ENCODE measurements around the gene PAX9.

Gene PAX9

DNA sequence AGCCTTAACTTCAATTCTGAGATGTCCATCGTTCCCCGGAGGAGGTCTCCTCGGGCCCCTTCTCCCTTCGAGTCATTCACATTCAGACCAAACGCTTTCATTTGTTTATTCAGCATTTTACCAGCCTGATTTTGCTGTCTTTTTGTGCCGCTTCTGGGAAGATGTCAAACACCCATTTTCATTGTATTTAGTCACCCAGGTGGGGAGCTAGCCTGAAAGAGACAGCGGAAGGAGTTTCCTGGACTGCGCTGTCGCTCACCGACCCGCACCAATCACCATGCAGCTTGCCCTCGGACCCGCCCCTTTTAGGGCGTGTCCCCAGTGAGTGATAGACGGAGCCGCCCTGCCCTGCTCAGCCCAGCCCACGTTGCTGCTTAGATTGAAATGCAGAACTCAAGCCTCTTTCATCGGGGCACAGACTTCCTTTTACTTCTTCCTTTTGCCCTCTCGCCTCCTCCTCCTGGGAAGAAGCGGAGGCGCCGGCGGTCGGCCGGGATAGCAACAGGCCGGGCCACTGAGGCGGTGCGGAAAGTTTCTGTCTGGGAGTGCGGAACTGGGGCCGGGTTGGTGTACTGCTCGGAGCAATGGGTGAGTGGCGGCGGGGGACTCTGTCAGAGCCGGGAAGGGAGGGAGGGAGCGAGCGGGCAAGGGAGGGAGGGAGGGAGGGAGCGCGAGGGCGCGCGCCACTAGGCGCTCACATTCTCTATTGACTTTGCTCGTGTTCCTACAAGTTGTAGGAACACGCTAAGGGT lies at the start of gene PAX9:
PAX9 (plus strand) TSS at position 355 of the 752 bp plus-strand sequence; CDS start at position 585, 230 bp downstream.
- FAIRE-seq, result no peak

DNA sequence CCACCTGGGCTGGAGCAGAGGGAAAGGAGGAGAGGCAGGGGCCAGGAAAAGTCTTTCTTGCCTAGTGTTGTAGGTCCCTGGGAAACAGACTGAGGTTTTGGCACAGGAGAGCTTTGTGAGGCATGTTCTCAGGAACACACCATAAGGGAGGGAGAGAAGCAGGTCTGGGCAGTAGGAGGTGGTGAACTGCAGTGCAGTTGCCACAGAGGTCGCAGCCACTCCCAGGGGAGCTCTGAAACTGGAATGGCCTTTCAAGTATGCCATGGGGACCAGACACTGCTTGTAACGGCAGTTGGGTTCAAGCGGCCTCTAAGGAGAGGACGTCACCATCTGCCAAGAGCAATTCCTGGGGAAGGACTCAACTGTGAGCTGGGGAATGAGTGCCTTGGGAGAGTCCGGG lies 43.8 kb upstream of the PAX9 start:
- FAIRE-seq, result no peak

DNA sequence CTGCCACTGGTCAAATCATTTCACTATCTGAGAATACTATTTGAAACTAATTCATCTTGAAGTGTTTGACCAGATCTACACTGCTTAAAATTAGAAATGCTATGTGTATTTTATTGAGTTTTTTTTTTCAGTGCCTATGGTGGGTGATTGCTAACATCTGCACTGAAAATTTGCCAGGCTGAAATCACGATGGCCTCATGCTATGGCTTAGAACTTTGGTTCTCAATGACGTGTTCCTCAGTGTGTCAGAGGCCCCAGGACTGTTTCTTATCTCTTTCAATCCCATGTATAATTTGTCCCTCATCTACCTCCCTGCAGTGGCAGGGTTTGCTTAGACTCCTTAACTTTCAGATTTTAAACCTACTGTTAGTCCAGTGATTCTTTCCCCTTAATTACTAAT lies 43.0 kb upstream of the PAX9 start:
- FAIRE-seq, result no peak

DNA sequence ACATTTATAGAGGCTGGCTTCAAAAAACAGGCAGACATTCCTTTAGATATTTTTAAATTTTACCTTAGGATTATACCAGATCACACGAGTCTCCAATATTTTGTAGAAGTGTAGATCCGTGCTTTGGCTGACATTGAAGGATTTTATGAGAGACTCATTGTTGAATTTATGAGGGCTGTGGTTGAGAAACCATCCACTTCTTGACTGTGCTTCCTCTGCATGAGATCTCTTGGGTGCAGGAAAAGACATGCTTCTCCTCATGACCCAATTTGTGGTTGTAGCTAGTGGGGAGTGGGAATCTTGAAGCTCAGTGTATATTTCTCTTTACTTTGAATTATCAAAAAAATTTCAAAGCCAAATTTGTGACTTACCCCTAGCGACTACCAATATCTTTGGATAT lies 42.5 kb upstream of the PAX9 start:
- FAIRE-seq, result no peak

DNA sequence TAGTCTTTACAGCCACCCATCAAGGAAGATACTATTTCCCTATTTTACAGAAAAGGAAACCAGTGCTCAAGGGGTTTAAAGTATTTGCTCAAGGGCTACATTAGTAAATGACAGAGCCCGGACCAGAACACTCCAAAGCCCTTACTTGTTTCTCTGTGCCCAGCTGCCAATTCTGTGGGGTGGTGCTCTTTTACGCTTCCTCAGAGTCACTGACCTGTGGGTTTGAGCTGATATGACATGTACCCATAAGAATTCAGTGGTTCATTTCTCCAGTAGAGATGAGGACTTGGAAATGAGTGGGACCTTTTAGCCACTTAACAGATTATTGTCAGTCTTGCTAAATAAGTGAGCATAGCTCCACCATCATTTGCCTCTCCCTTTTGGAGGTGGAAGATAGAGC lies 41.8 kb upstream of the PAX9 start:
- FAIRE-seq, result no peak

DNA sequence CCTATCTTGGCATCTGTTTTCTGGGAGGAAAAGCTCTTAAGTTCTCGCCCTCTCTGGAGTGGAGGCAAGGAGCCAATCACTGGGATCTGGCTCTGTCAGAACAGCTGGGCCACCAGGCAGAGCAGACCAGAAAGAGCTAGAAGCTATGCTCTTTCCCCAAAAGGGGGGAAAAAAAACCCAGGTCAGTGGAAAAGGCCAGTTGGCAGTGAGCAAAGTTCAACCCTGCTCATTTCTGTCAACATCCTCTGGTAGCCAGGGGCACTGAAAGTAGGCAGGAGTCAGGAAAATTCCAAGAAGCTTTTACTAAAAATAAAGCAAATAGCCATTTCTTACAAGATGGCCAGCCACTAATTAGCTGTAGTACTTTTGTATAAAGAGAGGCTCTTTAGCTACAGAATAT lies 36.6 kb upstream of the PAX9 start:
- no peak for FAIRE-seq

DNA sequence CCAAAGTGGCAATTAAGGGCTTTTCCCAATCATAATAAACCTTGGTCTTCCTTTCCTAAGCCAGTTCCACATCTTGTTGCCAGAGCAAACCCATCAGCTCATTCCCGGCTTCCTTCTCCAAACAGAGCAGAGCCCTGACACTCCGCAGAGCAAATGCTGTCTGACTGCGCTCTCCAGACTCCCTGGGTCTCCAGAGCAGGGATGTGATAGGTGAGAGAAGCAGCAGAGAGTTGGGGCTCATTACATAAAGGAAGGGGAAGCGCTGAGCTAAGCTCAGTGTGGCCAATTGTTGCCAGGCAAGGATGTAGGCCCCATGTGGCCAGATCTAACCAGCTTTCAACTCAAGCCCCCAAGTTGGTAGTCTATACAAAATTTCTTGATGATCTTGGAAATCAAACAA lies 36.2 kb upstream of the PAX9 start:
- no peak for FAIRE-seq

DNA sequence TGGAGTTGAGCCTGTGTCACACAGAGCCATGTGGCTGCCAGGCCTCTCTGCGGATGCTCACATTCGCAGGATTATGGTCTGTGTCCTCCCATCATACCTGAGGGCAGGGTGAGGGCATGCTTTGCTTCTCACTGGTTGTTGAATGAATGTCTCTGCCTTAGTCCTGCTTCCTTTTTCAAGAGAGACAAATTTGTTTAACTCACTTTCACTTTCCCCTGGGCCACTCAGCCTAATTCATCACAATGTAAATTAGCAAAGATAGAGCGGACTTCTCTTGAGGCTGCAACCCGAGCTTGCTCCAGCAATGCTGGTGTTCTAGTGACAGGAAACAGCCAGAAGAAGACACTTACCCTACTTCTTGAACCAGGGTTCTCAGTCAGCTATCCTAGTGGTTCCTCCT lies 35.5 kb upstream of the PAX9 start:
- FAIRE-seq, result no peak

DNA sequence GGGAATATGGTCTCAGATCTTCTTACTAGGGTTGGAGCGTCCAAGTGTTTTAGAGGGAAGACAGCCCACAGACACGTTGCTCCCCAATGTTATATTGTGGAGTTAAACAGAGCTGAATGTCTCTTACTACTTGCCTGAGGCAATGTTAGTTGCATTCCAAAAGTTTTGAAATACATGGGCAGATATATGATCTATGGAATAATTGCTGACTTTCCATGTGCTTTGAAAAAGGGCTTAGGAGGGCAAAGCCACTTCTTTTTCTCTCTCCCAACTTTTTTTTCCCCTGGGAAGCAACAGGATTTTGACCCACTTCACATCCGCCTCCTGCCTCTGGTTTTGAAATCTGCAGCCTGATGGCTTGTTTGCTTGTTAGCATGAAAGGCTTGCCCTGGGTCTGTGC lies 33.7 kb upstream of the PAX9 start:
- FAIRE-seq, result no peak

DNA sequence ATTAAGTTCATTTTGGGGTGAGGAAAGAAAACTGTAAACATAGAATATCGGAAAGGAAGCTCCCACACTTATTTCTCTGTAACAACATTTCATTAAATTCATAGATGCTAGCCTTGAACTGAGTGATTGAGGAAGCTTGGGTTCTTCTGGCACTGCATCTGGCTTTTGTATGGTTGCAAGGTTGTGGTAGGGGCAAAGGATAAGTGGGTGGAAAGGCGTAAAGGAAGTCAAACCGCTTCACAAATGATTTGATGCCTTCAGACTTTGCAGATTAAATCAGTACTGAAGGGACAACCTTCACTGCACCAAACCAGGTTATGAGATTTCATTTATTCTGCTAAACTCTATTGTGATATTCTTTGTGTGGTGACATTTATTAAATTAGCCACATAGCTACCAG lies 28.1 kb upstream of the PAX9 start:
- FAIRE-seq, result no peak

DNA sequence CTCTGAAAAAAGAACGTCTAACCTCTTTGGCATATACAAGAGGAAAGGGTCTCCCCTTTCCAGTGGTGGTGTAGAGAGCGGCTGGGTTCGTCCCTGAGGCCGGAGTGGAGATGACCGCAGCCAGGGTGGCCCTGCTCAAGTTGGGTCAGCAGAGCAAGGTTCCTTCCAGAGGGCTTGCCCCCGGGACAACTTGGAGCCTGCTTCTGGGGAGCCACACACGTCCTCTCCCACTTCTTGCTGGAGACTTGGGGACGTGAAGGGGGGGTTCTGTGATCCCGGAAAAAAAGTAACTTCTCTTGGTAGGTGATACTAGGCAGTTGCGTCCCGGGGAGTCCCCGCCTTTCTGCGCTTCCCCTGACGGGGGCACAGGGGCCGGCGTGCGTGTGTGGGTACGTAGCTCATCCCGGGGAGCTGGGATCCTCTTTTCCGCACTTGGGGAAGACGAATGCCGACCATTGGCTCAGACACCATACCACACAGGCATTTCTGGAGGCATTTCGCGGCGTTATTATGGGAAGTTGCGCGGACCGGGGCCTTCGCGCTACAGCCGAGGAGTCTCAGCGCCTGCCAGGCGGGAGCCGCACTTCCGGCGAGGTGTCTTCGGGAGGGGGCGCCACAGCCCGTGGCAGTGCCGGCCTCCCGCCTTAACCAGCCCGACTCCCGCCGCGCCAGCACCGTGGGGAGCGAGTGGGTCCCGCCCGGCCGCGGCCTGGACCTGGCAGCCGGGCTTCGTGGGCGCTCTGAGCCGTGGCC lies 14.8 kb upstream of the PAX9 start:
- FAIRE-seq, result no peak

DNA sequence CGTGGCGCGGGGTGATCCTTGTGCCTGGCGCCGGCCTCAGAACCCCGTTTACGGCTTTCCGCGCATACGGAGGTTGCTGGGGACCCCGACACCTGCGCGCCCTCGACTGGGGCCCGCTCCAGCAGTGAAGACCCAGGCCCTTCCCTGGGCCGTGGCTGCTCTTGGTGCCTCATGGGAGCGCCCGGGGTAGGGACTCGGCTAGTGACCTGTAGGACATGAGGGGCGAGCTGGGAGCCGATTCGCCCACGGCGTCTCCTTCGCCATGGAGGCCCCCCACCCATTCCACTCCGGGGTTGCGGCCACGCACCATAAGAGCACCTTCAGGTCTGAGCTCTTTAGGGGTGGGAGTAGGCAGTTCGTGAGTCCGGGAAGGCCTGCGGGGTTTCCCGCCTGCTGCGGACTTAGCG lies 14.2 kb upstream of the PAX9 start:
- no peak for FAIRE-seq

DNA sequence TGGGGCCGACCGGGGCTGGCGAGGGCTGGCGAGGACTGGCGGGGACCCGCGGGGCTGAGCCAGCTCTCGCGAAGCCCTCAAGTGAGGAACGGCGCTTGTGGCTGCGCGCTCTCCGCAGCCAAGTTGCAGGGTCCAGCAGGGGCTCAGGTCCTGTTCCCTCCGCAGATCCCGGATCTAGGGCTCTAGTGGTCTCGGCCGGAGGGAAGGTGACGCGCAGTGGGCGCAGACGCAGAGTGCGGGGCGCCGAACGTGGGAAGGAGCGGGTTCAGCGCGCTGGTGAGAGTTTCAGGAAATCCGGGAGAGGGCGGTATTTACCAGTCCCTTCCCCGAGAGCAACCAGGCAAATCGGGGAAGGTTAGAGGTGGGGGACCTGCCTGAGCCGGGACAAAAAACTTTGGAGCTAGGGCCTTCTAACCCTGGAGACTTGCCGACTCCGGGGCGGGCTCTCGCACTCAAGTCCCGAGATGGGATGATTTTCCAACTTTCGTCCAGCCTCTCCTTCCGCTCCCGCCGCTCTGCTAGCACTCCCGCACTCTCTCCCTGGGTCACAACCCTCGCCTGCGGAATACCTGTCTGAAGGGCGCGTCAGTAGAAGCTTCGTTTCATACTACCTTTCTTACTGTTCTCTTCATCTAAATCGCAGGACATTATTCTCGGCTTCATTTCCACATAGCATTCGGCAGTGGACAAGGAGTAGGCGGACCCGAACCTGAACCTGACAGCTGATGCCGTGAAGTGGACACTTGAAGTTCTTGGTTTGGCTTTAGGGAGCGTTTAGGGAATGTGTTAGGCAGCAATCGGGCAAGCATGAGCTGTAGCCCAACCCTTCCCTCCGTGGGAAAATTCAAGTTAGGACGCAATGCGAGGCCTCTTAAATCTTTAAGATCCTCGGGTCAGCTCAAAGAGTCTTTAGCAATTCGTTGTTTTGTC lies 13.6 kb upstream of the PAX9 start:
- FAIRE-seq, result no peak

DNA sequence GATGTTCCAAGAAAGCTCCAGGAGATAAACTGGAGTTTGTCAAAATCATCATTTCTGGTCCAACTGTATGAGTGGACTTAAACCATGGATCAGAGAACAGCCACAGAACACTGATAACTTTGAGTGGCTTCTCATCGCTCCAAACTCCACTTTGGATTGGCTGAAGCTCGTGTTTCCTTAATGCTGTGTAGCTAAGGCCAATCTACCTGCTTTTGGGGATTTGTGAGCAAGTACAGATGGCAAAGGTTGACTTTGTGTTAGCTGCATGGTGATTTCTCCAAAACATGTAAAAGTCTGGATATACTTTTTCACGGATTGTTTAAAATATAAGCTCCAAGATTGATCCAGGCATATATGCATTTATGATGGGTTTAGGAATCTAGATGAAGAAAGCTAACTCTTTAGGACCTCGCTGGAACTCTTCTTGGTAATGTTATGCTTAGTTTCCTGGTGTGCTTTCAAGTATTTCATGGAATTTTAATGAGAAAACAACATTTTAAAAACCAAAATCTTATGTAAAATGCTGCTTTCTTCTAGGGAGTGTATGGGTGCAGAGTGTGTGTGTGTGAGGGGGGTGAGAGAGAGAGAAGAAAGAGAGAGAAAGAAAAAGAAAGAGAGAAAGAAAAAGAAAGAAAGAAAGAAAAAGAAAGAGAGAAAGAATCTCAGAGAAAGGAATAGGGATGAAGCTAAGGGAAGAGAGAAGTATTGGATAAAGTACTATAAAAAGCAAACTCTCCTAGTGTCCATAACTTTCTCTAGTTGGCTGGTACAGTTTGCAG lies 11.6 kb upstream of the PAX9 start:
- no peak for FAIRE-seq

DNA sequence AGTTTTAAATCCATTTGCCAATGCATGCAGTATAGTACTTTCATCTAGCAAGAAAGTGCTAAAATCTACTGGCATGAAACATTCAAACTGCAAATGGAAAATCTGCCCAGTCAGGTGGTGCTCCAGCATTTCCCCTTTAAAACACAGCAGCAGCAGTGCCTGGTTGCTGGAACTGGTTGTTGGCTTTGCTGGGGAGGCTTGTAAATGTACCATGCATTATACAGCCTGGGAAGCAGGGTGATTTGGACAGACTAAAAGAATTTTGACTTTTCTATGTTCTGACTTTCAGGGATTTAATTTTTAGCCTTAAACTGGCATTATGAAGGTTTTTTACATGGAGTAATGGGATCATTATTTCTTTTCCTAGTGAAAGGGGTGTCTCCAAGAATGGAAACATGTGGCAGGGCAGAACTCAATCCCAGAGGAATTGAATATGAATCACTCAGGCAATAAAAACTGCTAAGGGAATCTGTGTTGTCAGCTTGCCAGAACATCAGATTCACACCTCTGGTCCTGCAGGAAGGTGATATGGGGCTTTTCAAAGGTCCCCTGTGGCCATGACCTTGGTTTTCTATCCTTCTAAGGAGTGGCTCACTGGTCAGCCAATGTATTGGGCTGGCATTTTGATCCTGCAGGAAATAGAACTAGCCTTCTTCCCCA lies 9.0 kb upstream of the PAX9 start:
- FAIRE-seq, result no peak

DNA sequence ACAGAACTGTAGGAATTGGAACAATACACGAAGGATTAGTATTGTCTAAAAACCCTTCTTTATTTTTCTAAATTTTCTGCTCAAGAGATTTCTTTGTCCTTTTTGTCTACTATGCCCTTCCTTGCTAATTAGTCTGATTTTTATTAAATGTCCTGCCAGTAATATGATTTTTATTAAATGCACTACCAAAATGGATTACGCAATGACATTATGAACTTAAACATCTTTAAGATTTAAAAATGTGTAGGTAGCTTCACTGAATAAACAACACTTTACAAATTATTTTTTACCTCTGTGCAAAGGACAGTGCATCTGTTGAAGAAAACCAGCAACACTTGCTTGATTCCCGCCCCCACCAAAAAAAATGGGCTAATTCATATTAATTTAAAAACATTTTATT lies 8.2 kb upstream of the PAX9 start:
- FAIRE-seq, result no peak

DNA sequence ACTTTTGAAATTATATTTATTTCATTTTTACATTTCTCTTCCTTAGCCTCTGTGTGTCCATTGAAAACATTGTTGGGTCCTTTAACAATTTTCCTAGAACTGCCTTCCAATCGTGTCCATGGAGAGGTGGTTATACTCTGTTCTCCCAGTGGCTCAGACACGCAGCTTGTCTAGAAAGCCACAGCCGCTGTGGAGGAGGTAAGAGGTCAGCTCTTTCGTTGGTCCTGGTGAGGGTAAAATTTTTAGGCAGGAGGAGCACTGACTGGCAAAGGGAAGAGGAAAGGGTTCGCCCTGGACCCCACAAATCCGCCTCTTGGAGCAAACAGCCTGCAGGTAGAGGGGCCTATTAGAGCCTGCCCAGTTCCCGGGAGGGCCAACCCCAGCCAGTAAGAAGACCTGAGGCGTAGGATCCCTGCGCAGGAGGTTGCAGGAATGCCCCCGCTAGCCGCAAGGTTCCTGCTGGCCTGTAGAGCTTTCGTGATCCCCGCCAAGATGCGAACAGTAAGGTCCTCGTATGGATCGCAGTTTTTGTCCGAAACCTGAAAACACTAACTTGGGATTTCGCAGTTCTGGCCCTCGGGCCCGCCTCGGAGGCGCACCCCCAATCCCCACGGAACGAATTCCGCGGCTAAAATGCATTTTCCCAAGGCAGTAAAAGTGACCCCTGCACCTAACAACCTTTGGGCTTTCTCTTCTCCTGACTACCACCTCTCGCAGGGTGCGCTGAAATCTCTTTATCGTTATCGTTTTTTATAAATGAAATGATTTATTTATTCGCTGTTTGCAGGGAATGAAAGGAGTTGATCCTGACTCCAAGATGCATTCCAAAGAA lies 7.5 kb upstream of the PAX9 start:
- no peak for FAIRE-seq

DNA sequence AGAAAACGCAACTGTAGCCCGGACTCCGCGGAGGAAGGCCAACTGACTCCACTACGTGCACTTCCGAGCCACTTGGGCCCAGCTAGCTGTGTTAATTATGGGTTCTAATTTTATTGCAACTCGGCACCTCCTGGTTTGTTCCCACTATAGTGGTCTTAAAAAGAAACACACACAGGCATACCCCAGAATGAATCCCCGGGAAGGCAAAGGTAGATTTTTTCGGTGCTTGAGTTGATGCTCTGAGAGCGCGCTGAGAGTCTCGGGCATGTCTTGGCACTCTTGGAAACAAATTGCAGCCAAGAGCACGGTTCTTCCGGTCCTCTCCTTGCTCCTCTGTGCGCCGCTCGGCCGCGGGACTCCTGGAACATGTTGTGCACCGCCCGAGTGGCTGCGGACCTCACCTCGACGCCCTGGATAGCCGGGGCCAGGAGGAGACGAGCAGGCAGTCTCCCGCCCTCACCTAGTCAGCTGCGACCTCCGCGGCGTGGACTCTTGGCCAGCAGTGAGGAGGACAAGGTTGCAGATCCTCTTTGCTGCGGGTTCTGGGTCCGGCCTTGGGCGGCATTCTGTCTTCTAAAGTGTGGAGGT lies 6.8 kb upstream of the PAX9 start:
- no peak for FAIRE-seq

DNA sequence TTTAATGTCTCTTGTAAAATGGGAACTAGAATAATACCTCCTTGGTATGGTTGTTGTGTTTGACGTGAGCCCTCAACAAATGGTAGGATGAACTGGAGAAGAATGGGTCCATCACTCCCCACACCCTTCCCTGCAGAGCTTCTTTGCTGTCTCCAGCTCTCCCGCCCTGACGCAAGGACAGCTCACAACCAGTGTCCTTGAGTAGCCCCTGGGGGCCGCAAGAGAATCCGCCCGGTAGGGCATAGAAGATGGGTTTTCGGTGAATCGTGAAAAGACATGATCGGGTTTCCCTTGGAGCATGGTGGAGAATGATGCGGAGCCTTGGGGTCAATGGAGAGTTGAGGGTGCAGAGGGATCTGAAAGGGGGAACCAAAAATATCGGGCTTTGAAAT lies 6.1 kb upstream of the PAX9 start:
- FAIRE-seq, result no peak

DNA sequence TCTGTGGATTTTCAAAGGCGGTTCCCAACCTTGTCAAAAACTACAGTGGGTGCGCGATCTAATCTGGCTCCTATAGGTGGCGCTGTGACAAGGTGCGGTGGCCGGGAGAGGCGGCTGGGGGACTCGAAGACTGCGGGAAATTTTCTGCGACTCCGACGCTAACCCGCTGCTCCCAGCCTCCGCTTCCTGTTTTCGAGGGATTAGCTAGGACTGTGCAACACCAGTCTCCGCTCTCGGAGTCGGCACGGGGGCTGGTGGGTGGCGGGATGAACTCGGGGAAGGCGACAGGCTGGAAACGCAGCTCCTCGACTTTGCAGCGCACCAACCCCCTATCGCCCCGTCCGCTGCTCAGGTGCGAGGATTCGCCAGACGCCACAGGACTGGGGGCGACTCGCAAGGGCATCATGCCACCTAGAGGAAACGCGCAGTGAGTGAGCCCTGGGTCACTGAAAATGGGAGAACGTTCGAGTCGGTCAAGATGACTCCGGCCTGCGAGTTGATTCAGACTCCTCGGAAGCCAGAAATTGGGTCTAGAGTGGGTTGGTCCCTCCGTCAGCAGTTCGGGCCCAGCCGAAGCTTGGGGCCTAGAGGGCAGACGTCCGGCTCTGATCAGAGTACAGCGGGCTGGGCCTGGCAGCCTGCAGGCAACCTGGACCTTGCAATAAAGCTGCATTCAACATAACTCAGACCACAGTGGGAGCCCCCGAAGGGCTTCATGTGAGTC lies 5.5 kb upstream of the PAX9 start:
- no peak for FAIRE-seq
